GM12878 (cell line): ENCODE data around the gene HIVEP3. TPM values are rescaled to one million over a fixed set of nuclear protein-coding genes. Genes with fewer than 3 reads are reported as not detected.

Experiments
- ATAC-seq: fragments of 200-7000 bp; cut with Tn5 transposase; 3 replicates; pipeline ENCODE4 v1.9.1; 2020; ENCODE audit warnings: mild to moderate bottlenecking, moderate library complexity
- BruUV-seq: library from RNA; stranded (reverse); fragments of 400-500 nt; replicated peaks from 2 replicates; lab custom pipeline; 2021; lab: Mats Ljungman, UMichigan
- CTCF ChIA-PET: fragments of 300-600 bp; sonication (Branson Sonifier 250); formaldehyde crosslinking; extraction: SDS; loops from one replicate; lab custom pipeline; 2021; ENCODE audit warnings: inconsistent platforms; lab: Yijun Ruan, JAX
- POLR2A ChIA-PET: fragments of 350-600 bp; formaldehyde crosslinking; extraction: SDS; loops from one replicate; lab custom pipeline; 2021; ENCODE audit warnings: inconsistent platforms; lab: Charles Lee
- RAD21 ChIA-PET: fragments of 300-600 bp; sonication (Branson Sonifier 250); formaldehyde crosslinking; loops from one replicate; lab custom pipeline; 2023; ENCODE audit warnings: antibody characterized with exemption; ENCODE audit not compliant: unreplicated experiment; lab: Charles Lee
- SMC1A ChIA-PET: fragments of 300-600 bp; sonication (Branson Sonifier 250); formaldehyde crosslinking; loops from one replicate; lab custom pipeline; 2023; ENCODE audit not compliant: unreplicated experiment, uncharacterized antibody; lab: Charles Lee
- DNase-seq: peaks from one replicate; pipeline ENCODE4 v3.0.0-alpha.2; 2011; ENCODE audit warnings: low read depth, low spot score
- FAIRE-seq: peaks from 3 replicates; lab custom pipeline; 2011; peaks lifted over from hg19 to GRCh38; lab: Jason Lieb, UNC
- H2AFZ ChIP-seq: 2 replicates; pipeline ENCODE4 v1.6.0; 2011; ENCODE audit warnings: low read depth, low read length, control low read depth; ENCODE audit not compliant: control insufficient read depth
- H3K27ac ChIP-seq: 2 replicates; pipeline ENCODE4 v1.5.1; 2011; ENCODE audit warnings: control low read depth; ENCODE audit not compliant: control insufficient read depth, insufficient read depth
- H3K27me3 ChIP-seq, 2 experiments: replicated peaks in 1 of 2; 2 replicates each; pipeline versions ENCODE4 v1.6.0 to v1.6.1; 2011; ENCODE audit warnings: low read length in 1 of 2; ENCODE audit not compliant: control insufficient read depth in 2 of 2, insufficient read depth in 2 of 2
- H3K36me3 ChIP-seq, 2 experiments: 2 replicates each; pipeline ENCODE4 v1.5.1; 2011; ENCODE audit warnings: low read length in 1 of 2; ENCODE audit not compliant: control insufficient read depth in 2 of 2, insufficient read depth in 2 of 2
- H3K4me1 ChIP-seq: 2 replicates; pipeline ENCODE4 v1.6.1; 2011; ENCODE audit warnings: mild to moderate bottlenecking, low read length, moderate library complexity, mixed read lengths; ENCODE audit not compliant: control insufficient read depth, insufficient read depth
- H3K4me2 ChIP-seq: 2 replicates; pipeline ENCODE4 v1.6.0; 2011; ENCODE audit warnings: control low read depth; ENCODE audit not compliant: control insufficient read depth, insufficient read depth
- H3K4me3 ChIP-seq: fragments of 200-600 bp; sonication (generic); 2 replicates; pipeline ENCODE4 v1.5.1; 2016
- H3K79me2 ChIP-seq: 2 replicates; pipeline ENCODE4 v1.6.0; 2011; ENCODE audit warnings: low read length; ENCODE audit not compliant: control insufficient read depth, insufficient read depth
- H3K9ac ChIP-seq: 2 replicates; pipeline ENCODE4 v1.8.0; 2011; ENCODE audit warnings: low read length, control low read depth, mixed read lengths; ENCODE audit not compliant: control insufficient read depth, insufficient read depth
- H3K9me3 ChIP-seq: replicated peaks from 3 replicates; pipeline ENCODE4 v1.5.1; 2011; ENCODE audit warnings: mild to moderate bottlenecking, low read length; ENCODE audit not compliant: control insufficient read depth, insufficient read depth
- H4K20me1 ChIP-seq: 2 replicates; pipeline ENCODE4 v1.6.0; 2011; ENCODE audit not compliant: control insufficient read depth, insufficient read depth
- ATF2 ChIP-seq: IDR thresholded peaks from 2 replicates; pipeline ENCODE4 v1.6.1; 2012; ENCODE audit warnings: low read length, inconsistent platforms
- CEBPB ChIP-seq, 2 experiments: fragments of 150-350 bp in 1 of 2; IDR thresholded peaks; 2 replicates each; pipeline ENCODE4 v1.6.1; 2012 to 2014; ENCODE audit warnings: low read depth in 2 of 2, low read length in 2 of 2, borderline replicate concordance in 1 of 2, inconsistent platforms in 1 of 2
- GABPA ChIP-seq: IDR thresholded peaks from 2 replicates; pipeline ENCODE4 v1.6.1; 2014; ENCODE audit warnings: antibody characterized with exemption, low read depth, mild to moderate bottlenecking, inconsistent platforms
- MTA2 ChIP-seq: fragments of 450-650 bp; IDR thresholded peaks from 2 replicates; pipeline ENCODE4 v1.6.1; 2016; ENCODE audit warnings: low read depth, mild to moderate bottlenecking, moderate library complexity
- NFYB ChIP-seq: IDR thresholded peaks from 2 replicates; pipeline ENCODE4 v1.6.1; 2011; ENCODE audit warnings: low read depth, mild to moderate bottlenecking, low read length, improper control_type of control experiment, moderate library complexity; ENCODE audit not compliant: insufficient read depth
- POLR2AphosphoS5 ChIP-seq: IDR thresholded peaks from 2 replicates; pipeline ENCODE4 v1.6.1; 2011; ENCODE audit warnings: mild to moderate bottlenecking, low read length, inconsistent platforms
- RAD51 ChIP-seq: fragments of 450-650 bp; IDR thresholded peaks from 2 replicates; pipeline ENCODE4 v1.6.1; 2016; ENCODE audit warnings: moderate library complexity, mild to moderate bottlenecking, inconsistent platforms
- SKIL ChIP-seq: fragments of 450-650 bp; IDR thresholded peaks from 2 replicates; pipeline ENCODE4 v1.6.1; 2017; ENCODE audit warnings: mild to moderate bottlenecking, low read depth, inconsistent platforms; ENCODE audit not compliant: poor library complexity, severe bottlenecking
- SMC3 ChIP-seq: IDR thresholded peaks from 2 replicates; pipeline ENCODE4 v1.6.1; 2011; ENCODE audit warnings: low read length, improper control_type of control experiment, borderline replicate concordance
- SP1 ChIP-seq: IDR thresholded peaks from one replicate; pipeline ENCODE4 v1.6.1; 2011; ENCODE audit warnings: low read depth, low read length
- SREBF1 ChIP-seq: IDR thresholded peaks from 2 replicates; pipeline ENCODE4 v1.6.1; 2012; ENCODE audit warnings: mild to moderate bottlenecking, low read length
- SUPT20H ChIP-seq: IDR thresholded peaks from 2 replicates; pipeline ENCODE4 v1.6.1; 2011; ENCODE audit warnings: low read depth, mild to moderate bottlenecking, low read length, moderate library complexity, borderline replicate concordance; ENCODE audit not compliant: control insufficient read depth
- TBL1XR1 ChIP-seq: IDR thresholded peaks from 2 replicates; pipeline ENCODE4 v1.6.1; 2012; ENCODE audit warnings: low read depth, low read length, improper control_type of control experiment
- TCF12 ChIP-seq: IDR thresholded peaks from 2 replicates; pipeline ENCODE4 v1.6.1; 2011; ENCODE audit warnings: low read depth, mild to moderate bottlenecking, low read length
- ZBTB4 ChIP-seq: fragments of 450-650 bp; formaldehyde crosslinking; IDR thresholded peaks from 2 replicates; pipeline ENCODE4 v1.4.0; 2022; ENCODE audit warnings: mild to moderate bottlenecking, moderate library complexity
- ZNF24 ChIP-seq: fragments of 450-650 bp; IDR thresholded peaks from 2 replicates; pipeline ENCODE4 v1.6.1; 2017; ENCODE audit warnings: antibody characterized with exemption, mild to moderate bottlenecking
- ZZZ3 ChIP-seq: IDR thresholded peaks from 2 replicates; pipeline ENCODE4 v1.6.1; 2011; ENCODE audit warnings: low read depth; ENCODE audit not compliant: control insufficient read depth, insufficient read length
- WGBS: methylation state at CpG from one replicate; pipeline ENCODE4 v1.1.6; 2016; ENCODE audit warnings: low lambda C conversion rate; ENCODE audit not compliant: insufficient replicate concordance, insufficient coverage; ENCODE audit errors: missing lambda C conversion rate; 5-methylcytosine and 5-hydroxymethylcytosine counted together
- in situ Hi-C: fragments of 300-500 bp; cut with MboI; formaldehyde crosslinking; loops from 9 replicates; pipeline ENCODE4 v1.14.3; 2018; ENCODE audit warnings: mixed read lengths
- intact Hi-C: fragments of 100-400 bp; cut with micrococcal nuclease; formaldehyde crosslinking; loops from one replicate; pipeline ENCODE4 v1.14.2; 2022; ENCODE audit not compliant: unreplicated experiment
- polyA plus RNA-seq, 11 experiments: library from polyadenylated mRNA; depleted of rRNA in 4 of 11; unstranded in 6 of 11; stranded (reverse) in 5 of 11; fragments of >200 nt; fragmentation: Nextera tagmentation in 4 of 11; fragmentation: Illumina TruSeq in 1 of 11; extraction: Ambion mirVana in 4 of 11; extraction: Trizol in 1 of 11; gene quantifications; 1 replicate in 1 of 11; 2 replicates in 10 of 11; pipeline versions ENCODE4 v1.2.1 to v1.2.3, GENCODE V29; 2011 to 2016; ENCODE audit warnings: inconsistent platforms in 2 of 11, missing spikeins in 2 of 11, low read depth in 1 of 11
- total RNA-seq, 4 experiments: library from RNA; depleted of rRNA in 3 of 4; stranded (reverse); fragments of >200 nt in 3 of 4; fragmentation: Illumina TruSeq in 1 of 4; extraction: Trizol in 1 of 4; gene quantifications; 2 replicates each; pipeline versions ENCODE4 v1.2.1 to v1.2.3, GENCODE V29; 2013 to 2021

Gene HIVEP3
- total and polyA plus RNA-seq, 10 of the 15 experiments (the other 5 are each of a cell fraction or from before 2014, with no cell fraction given): 1.8 to 13.6 (median 3.8) TPM

- 5% methylated on average over 9 of the region's 9 CpGs for WGBS
- ChIA-PET POLR2A (interaction anchor here (0.7 to 3.8 kb wide), 8 partner anchors 11 to 53 kb away, joined by 4 to 33 read pairs (median 6); no protein-coding TSS in a partner anchor), RAD21 (interaction anchor here (0.5 to 4.7 kb wide), 24 partner anchors 12 to 177 kb away, joined by 3 to 85 read pairs (median 6); no protein-coding TSS in a partner anchor), SMC1A (interaction anchor here (0.7 to 6.8 kb wide), 15 partner anchors 9 to 473 kb away, joined by 3 to 69 read pairs (median 7); no protein-coding TSS in a partner anchor), CTCF (interaction anchor here (0.7 to 3.8 kb wide), 4 partner anchors 12 to 92 kb away, joined by 3 to 31 read pairs (median 16); no protein-coding TSS in a partner anchor)
- Histone ChIP-seq H3K79me2 (no peaks in the 10 kb centered on the region), H3K27ac (peak overlapping the region; percentile 83), H3K4me3 (peak overlapping the region; percentile 18; the same call in 1 of the 2 replicates), H3K4me1 (peaks cover 55% of the 10 kb centered on the region), H3K9ac (peak overlapping the region; percentile 46), H3K27me3 (no peaks in the 10 kb centered on the region), H3K4me2 (peak overlapping the region; percentile 53), H3K9me3 (no peaks in the 10 kb centered on the region), H4K20me1 (no peaks in the 10 kb centered on the region), H3K36me3 (no peaks in the 10 kb centered on the region), H2AFZ (no peak overlapping the region)
- in situ Hi-C loops (no loop called here), intact Hi-C loops (loop anchor here (1.0 to 10.0 kb wide), 6 partner anchors 25 to 283 kb away; no protein-coding TSS in a partner anchor)
- ATAC-seq: peak; percentile 83
- no TSS peak for BruUV-seq
- no peak for FAIRE-seq
- DNase-seq: peak; percentile 86
- TF ChIP-seq POLR2AphosphoS5 (0 out of 2 replicates have a peak, but pooled peaks have one; percentile 29), SMC3 (no peak), GABPA (no peak), NFYB (no peak), MTA2 (peak; percentile 67), TCF12 (peak; percentile 60; the same call in 1 of the 2 replicates), RAD51 (no peak), SKIL (peak; percentile 74), ZZZ3 (no peak), SP1 (peak; percentile 43), SUPT20H (no peak), SREBF1 (no peak), ZNF24 (no peak), ATF2 (peak; percentile 85; the same call in 1 of the 2 replicates), ZBTB4 (CRISPR knock-in tag) (no peak), TBL1XR1 (peak; percentile 89), CEBPB (IDR thresholded peaks at IDR 0.05; ENCODE audit: borderline replicate concordance in 1 of 2, low read depth in 2 of 2, low read length in 2 of 2) (no peak)
These were observed 166.8 kb downstream of the HIVEP3 start for GRCh38 chr1:41751804-41752513.
